A549 (cell line): ENCODE measurements around the gene MEGF8. TPM values are rescaled to one million over a fixed set of nuclear protein-coding genes. Genes with fewer than 3 reads are reported as not detected.

ENCODE experiments used
- ATAC-seq, 2 experiments: fragments of 200-7000 bp in 1 of 2; fragments of >200 bp in 1 of 2; cut with Nextera tagmentation in 1 of 2; cut with Tn5 transposase in 1 of 2; 3 replicates each; pipeline versions ENCODE4 v1.8.0 to v1.9.1; 2018 to 2020; ENCODE audit warnings: mild to moderate bottlenecking in 1 of 2, moderate library complexity in 1 of 2
- CTCF ChIA-PET: fragments of 300-600 bp; sonication (Branson Sonifier 250); formaldehyde crosslinking; extraction: SDS; loops from one replicate; lab custom pipeline; 2021; ENCODE audit warnings: antibody characterized with exemption, inconsistent platforms; lab: Yijun Ruan, JAX
- POLR2A ChIA-PET: fragments of 350-600 bp; formaldehyde crosslinking; extraction: SDS; loops from one replicate; lab custom pipeline; 2021; ENCODE audit warnings: antibody characterized with exemption, inconsistent platforms; lab: Yijun Ruan, JAX
- DNase-seq, 2 experiments: peaks; one replicate each; pipeline versions ENCODE4 v3.0.0 to v3.0.0-alpha.2; 2011 to 2016; ENCODE audit warnings: low read depth in 1 of 2, low spot score in 1 of 2
- FAIRE-seq: peaks from 2 replicates; lab custom pipeline; 2011; peaks lifted over from hg19 to GRCh38; lab: Jason Lieb, UNC
- H3K27ac ChIP-seq, 2 experiments: fragments of >200 bp; sonication (Bioruptor Twin); formaldehyde crosslinking; 3 replicates each; pipeline ENCODE4 v1.5.1; 2016 to 2017
- H3K4me1 ChIP-seq: fragments of >200 bp; sonication (Bioruptor Twin); formaldehyde crosslinking; 3 replicates; pipeline ENCODE4 v1.6.1; 2016
- H3K4me2 ChIP-seq: fragments of >200 bp; sonication (Bioruptor Twin); formaldehyde crosslinking; 3 replicates; pipeline ENCODE4 v1.6.1; 2016
- H3K4me3 ChIP-seq: fragments of >200 bp; sonication (Bioruptor Twin); formaldehyde crosslinking; 3 replicates; pipeline ENCODE4 v1.5.1; 2016
- H3K9me3 ChIP-seq: fragments of >200 bp; sonication (Bioruptor Twin); formaldehyde crosslinking; 3 replicates; pipeline ENCODE4 v1.6.1; 2016
- BHLHE40 ChIP-seq: IDR thresholded peaks from 2 replicates; pipeline ENCODE4 v1.6.1; 2012; ENCODE audit warnings: low read depth, low read length, inconsistent platforms
- CEBPB ChIP-seq, 2 experiments: fragments of >200 bp in 1 of 2; sonication (Bioruptor Twin) in 1 of 2; formaldehyde crosslinking in 1 of 2; IDR thresholded peaks; 2 replicates each; pipeline ENCODE4 v1.6.1; 2012 to 2016
- EHF ChIP-seq: fragments of 250-450 bp; sonication (Bioruptor Pico); IDR thresholded peaks from 2 replicates; pipeline ENCODE4 v1.5.0; 2020; ENCODE audit warnings: mild to moderate bottlenecking
- ESRRA ChIP-seq: fragments of 150-350 bp; IDR thresholded peaks from 2 replicates; pipeline ENCODE4 v1.6.1; 2014; ENCODE audit warnings: mild to moderate bottlenecking, low read length, borderline replicate concordance
- FOSB ChIP-seq: fragments of 250-450 bp; sonication (Bioruptor Pico); IDR thresholded peaks from 2 replicates; pipeline ENCODE4 v1.5.0; 2020; ENCODE audit warnings: mild to moderate bottlenecking, moderate library complexity
- HDAC2 ChIP-seq: fragments of 200-600 bp; sonication (generic); IDR thresholded peaks from 2 replicates; pipeline ENCODE4 v1.6.1; 2016
- JUN ChIP-seq, 2 experiments: fragments of >200 bp; sonication (Bioruptor Twin); formaldehyde crosslinking; IDR thresholded peaks; 2 replicates in 1 of 2; 3 replicates in 1 of 2; pipeline ENCODE4 v1.6.1; 2016 to 2017
- KDM5A ChIP-seq: fragments of 200-600 bp; sonication (generic); IDR thresholded peaks from 2 replicates; pipeline ENCODE4 v1.6.1; 2016; ENCODE audit warnings: antibody characterized with exemption, mild to moderate bottlenecking
- NPAS2 ChIP-seq: fragments of 250-450 bp; sonication (Bioruptor Pico); IDR thresholded peaks from 2 replicates; pipeline ENCODE4 v1.8.0; 2022; ENCODE audit warnings: mild to moderate bottlenecking, moderate library complexity, borderline replicate concordance
- NR3C1 ChIP-seq: fragments of >200 bp; sonication (Bioruptor Twin); formaldehyde crosslinking; IDR thresholded peaks from 3 replicates; pipeline ENCODE4 v1.6.1; 2017
- PHF8 ChIP-seq: fragments of 200-600 bp; sonication (generic); IDR thresholded peaks from 2 replicates; pipeline ENCODE4 v1.6.1; 2016; ENCODE audit warnings: low read depth, mild to moderate bottlenecking, antibody characterized with exemption, moderate library complexity, borderline replicate concordance
- POLR2A ChIP-seq: IDR thresholded peaks from 2 replicates; pipeline ENCODE4 v1.6.1; 2012; ENCODE audit warnings: mild to moderate bottlenecking, low read length
- RAD21 ChIP-seq, 2 experiments: fragments of >200 bp in 1 of 2; sonication (Bioruptor Twin) in 1 of 2; formaldehyde crosslinking in 1 of 2; IDR thresholded peaks in 1 of 2; conservative IDR thresholded peaks in 1 of 2; 2 replicates in 1 of 2; 3 replicates in 1 of 2; pipeline ENCODE4 v1.6.1; 2012 to 2018; ENCODE audit warnings: inconsistent platforms in 1 of 2
- SREBF2 ChIP-seq: fragments of 450-650 bp; IDR thresholded peaks from 2 replicates; pipeline ENCODE4 v1.6.1; 2014; ENCODE audit warnings: mild to moderate bottlenecking, moderate library complexity
- TP53 ChIP-seq: fragments of 250-450 bp; sonication (Bioruptor Pico); IDR thresholded peaks from 2 replicates; pipeline ENCODE4 v1.5.0; 2021; ENCODE audit warnings: mild to moderate bottlenecking, moderate library complexity
- ZC3H11A ChIP-seq: fragments of 450-650 bp; IDR thresholded peaks from 2 replicates; pipeline ENCODE4 v1.6.1; 2014; ENCODE audit warnings: antibody characterized with exemption, mild to moderate bottlenecking
- ZSCAN20 ChIP-seq: fragments of 250-450 bp; sonication (Bioruptor Pico); IDR thresholded peaks from 2 replicates; pipeline ENCODE4 v1.8.0; 2022; ENCODE audit warnings: mild to moderate bottlenecking, moderate library complexity
- WGBS: methylation state at CpG from one replicate; pipeline ENCODE4 v1.1.6; 2017; ENCODE audit errors: missing lambda C conversion rate; 5-methylcytosine and 5-hydroxymethylcytosine counted together
- polyA plus RNA-seq, 4 experiments: library from polyadenylated mRNA; depleted of rRNA in 3 of 4; stranded (reverse); fragments of >200 nt; fragmentation: RNase III in 1 of 4; extraction: RNeasy Plus Mini Kit Qiagen cat#74134 plus additional on column Dnase treatment in 1 of 4; gene quantifications; 2 replicates in 3 of 4; 3 replicates in 1 of 4; pipeline ENCODE4 v1.2.3, GENCODE V29; 2011 to 2017
- TF ChIP-seq, protein P1 (sequence below): fragments of >200 bp; sonication (Bioruptor Twin); formaldehyde crosslinking; IDR thresholded peaks from 3 replicates; pipeline ENCODE4 v1.5.1; 2016
- TF ChIP-seq, protein P2 (sequence below): fragments of 450-650 bp; IDR thresholded peaks from 2 replicates; pipeline ENCODE4 v1.6.1; 2014; ENCODE audit warnings: antibody characterized with exemption
- TF ChIP-seq, protein P3 (sequence below): fragments of 150-350 bp; IDR thresholded peaks from 2 replicates; pipeline ENCODE4 v1.6.1; 2014; ENCODE audit warnings: low read depth, mild to moderate bottlenecking, low read length
- TF ChIP-seq, protein P4 (sequence below): fragments of 200-600 bp; sonication (generic); IDR thresholded peaks from 2 replicates; pipeline ENCODE4 v1.6.1; 2016; ENCODE audit warnings: antibody characterized with exemption, mild to moderate bottlenecking, moderate library complexity
- TF ChIP-seq, protein P5 (sequence below): fragments of >200 bp; sonication (Bioruptor Twin); formaldehyde crosslinking; IDR thresholded peaks from 3 replicates; pipeline ENCODE4 v1.6.1; 2016

Gene MEGF8
- polyA plus RNA-seq, 2 of the 4 experiments (the other 2 are of a cell fraction) = 10.4 to 27.2 TPM

DNA sequence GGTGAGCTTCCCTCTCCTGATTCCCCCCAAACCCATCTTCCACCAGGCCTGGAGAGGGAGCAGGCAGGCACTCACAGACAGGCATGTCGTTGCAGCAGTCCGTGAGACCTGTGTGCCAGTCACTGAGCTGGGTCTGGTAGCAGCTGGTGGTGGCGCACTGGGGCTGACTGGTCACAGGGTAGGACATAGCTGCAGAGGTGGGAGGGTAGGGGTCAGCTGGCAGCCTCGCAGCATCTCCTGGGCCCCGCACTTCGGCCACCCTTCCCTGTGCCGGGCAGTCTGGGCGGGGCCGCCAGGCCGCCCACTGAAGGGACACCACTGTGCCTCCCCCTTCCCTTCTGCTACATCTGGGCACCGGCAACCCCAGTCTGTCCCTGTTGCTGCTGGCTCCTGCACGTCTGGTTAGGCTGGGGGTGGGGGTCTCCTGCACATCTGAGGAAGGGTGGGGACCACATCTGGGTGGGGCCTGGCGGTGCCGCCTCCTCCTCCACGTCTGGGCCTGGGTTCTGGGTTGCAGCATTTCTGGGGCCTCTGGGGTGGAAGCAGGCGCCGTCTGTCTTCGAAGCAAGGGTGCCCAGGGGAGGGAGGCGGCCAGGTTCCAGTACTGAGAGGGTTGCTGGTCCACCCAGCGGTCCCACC lies 63.5 kb downstream of the MEGF8 start:
- WGBS = 86% methylated on average over 19 of the region's 20 CpGs
- FAIRE-seq (no peak), DNase-seq (no peak), ATAC-seq (no peak)
- Histone ChIP-seq H3K4me2 (no peak overlapping the region), H3K4me1 (peaks cover 9% of the 10 kb centered on the region; the same call in 2 of the 3 replicates), H3K4me3 (no peak overlapping the region), H3K27ac (no peak overlapping the region), H3K9me3 (no peaks in the 10 kb centered on the region)
- ChIA-PET CTCF (interaction anchor here (1.0 to 14.1 kb wide), 7 partner anchors 10 to 92 kb away, joined by 3 to 288 read pairs (median 4); no protein-coding TSS in a partner anchor), POLR2A (interaction anchor here (3.7 kb wide), 1 partner anchor 8 kb away, joined by 29 read pairs; no protein-coding TSS in a partner anchor)
- TF ChIP-seq, protein P1, sequence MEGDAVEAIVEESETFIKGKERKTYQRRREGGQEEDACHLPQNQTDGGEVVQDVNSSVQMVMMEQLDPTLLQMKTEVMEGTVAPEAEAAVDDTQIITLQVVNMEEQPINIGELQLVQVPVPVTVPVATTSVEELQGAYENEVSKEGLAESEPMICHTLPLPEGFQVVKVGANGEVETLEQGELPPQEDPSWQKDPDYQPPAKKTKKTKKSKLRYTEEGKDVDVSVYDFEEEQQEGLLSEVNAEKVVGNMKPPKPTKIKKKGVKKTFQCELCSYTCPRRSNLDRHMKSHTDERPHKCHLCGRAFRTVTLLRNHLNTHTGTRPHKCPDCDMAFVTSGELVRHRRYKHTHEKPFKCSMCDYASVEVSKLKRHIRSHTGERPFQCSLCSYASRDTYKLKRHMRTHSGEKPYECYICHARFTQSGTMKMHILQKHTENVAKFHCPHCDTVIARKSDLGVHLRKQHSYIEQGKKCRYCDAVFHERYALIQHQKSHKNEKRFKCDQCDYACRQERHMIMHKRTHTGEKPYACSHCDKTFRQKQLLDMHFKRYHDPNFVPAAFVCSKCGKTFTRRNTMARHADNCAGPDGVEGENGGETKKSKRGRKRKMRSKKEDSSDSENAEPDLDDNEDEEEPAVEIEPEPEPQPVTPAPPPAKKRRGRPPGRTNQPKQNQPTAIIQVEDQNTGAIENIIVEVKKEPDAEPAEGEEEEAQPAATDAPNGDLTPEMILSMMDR = no peak
- TF ChIP-seq HDAC2 (no peak), PHF8 (no peak), RAD21 (conservative IDR thresholded peaks at IDR 0.05 in 1 of 2, IDR thresholded peaks at IDR 0.05 in 1 of 2) (no peak), NR3C1 (no peak), POLR2A (no peak), JUN (IDR thresholded peaks at IDR 0.05) (no peak), ZSCAN20 (CRISPR knock-in tag) (no peak), BHLHE40 (no peak), EHF (CRISPR knock-in tag) (no peak), SREBF2 (no peak), TP53 (CRISPR knock-in tag) (no peak)
- TF ChIP-seq, protein P2, sequence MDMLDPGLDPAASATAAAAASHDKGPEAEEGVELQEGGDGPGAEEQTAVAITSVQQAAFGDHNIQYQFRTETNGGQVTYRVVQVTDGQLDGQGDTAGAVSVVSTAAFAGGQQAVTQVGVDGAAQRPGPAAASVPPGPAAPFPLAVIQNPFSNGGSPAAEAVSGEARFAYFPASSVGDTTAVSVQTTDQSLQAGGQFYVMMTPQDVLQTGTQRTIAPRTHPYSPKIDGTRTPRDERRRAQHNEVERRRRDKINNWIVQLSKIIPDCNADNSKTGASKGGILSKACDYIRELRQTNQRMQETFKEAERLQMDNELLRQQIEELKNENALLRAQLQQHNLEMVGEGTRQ = no peak
- TF ChIP-seq, protein P3, sequence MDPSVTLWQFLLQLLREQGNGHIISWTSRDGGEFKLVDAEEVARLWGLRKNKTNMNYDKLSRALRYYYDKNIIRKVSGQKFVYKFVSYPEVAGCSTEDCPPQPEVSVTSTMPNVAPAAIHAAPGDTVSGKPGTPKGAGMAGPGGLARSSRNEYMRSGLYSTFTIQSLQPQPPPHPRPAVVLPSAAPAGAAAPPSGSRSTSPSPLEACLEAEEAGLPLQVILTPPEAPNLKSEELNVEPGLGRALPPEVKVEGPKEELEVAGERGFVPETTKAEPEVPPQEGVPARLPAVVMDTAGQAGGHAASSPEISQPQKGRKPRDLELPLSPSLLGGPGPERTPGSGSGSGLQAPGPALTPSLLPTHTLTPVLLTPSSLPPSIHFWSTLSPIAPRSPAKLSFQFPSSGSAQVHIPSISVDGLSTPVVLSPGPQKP = no peak
- TF ChIP-seq, protein P4, sequence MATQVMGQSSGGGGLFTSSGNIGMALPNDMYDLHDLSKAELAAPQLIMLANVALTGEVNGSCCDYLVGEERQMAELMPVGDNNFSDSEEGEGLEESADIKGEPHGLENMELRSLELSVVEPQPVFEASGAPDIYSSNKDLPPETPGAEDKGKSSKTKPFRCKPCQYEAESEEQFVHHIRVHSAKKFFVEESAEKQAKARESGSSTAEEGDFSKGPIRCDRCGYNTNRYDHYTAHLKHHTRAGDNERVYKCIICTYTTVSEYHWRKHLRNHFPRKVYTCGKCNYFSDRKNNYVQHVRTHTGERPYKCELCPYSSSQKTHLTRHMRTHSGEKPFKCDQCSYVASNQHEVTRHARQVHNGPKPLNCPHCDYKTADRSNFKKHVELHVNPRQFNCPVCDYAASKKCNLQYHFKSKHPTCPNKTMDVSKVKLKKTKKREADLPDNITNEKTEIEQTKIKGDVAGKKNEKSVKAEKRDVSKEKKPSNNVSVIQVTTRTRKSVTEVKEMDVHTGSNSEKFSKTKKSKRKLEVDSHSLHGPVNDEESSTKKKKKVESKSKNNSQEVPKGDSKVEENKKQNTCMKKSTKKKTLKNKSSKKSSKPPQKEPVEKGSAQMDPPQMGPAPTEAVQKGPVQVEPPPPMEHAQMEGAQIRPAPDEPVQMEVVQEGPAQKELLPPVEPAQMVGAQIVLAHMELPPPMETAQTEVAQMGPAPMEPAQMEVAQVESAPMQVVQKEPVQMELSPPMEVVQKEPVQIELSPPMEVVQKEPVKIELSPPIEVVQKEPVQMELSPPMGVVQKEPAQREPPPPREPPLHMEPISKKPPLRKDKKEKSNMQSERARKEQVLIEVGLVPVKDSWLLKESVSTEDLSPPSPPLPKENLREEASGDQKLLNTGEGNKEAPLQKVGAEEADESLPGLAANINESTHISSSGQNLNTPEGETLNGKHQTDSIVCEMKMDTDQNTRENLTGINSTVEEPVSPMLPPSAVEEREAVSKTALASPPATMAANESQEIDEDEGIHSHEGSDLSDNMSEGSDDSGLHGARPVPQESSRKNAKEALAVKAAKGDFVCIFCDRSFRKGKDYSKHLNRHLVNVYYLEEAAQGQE = no peak
- TF ChIP-seq, protein P5, sequence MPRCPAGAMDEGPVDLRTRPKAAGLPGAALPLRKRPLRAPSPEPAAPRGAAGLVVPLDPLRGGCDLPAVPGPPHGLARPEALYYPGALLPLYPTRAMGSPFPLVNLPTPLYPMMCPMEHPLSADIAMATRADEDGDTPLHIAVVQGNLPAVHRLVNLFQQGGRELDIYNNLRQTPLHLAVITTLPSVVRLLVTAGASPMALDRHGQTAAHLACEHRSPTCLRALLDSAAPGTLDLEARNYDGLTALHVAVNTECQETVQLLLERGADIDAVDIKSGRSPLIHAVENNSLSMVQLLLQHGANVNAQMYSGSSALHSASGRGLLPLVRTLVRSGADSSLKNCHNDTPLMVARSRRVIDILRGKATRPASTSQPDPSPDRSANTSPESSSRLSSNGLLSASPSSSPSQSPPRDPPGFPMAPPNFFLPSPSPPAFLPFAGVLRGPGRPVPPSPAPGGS = no peak

DNA sequence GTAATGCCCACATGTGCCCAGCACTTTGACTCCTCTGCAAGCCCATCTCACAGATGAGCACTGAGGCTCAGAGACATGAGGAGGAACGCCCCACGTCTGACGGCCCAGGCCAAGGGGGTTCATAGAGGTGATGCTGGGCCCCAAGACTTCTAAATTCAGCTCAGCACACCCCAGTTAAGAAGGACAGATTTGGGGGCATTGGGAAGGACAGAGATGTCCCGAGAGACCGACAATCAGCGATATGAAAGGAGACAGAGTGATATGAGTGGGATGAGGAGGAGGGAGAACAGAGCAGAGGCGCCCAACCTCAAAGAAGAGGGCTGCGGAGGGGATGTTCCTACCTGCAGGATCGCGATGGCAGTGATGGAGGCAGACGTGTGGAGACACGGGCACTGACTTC lies 64.5 kb downstream of the MEGF8 start, which contains the start of gene CNFN:
Gene CNFN, minus strand, starts transcription at position 399 of the 400 bp plus-strand sequence. CDS start 1,260 bp downstream, outside the sequence.
- CTCF ChIA-PET = interaction anchor here (0.9 to 14.1 kb wide), 4 partner anchors 9 to 155 kb away, joined by 3 to 288 read pairs (median 4); no protein-coding TSS in a partner anchor
- TF ChIP-seq ESRRA (no peak), ZC3H11A (no peak), FOSB (CRISPR knock-in tag) (no peak), CEBPB (IDR thresholded peaks at IDR 0.05) (no peak), HDAC2 (no peak), JUN (IDR thresholded peaks at IDR 0.05) (no peak), NPAS2 (no peak), KDM5A (no peak)
- TF ChIP-seq, protein P2 = no peak
- DNase-seq (no peak), FAIRE-seq (no peak), ATAC-seq (no peak)
- WGBS = 66% methylated on average over 12 of the region's 12 CpGs
- POLR2A ChIA-PET = no interaction called here
- Histone ChIP-seq H3K4me3 (no peak within 1 kb of the TSS), H3K27ac (no peak within 1 kb of the TSS), H3K4me1 (peaks cover 9% of the 10 kb centered on the region; the same call in 2 of the 3 replicates), H3K4me2 (no peak within 1 kb of the TSS), H3K9me3 (no peaks in the 10 kb centered on the region)
